Loucy (cell line): ENCODE measurements around the gene PSPN.

Experiments used
- EZH2phosphoT487 ChIP-seq: fragments of 200-600 bp; IDR thresholded peaks from 2 replicates; pipeline ENCODE4 v1.6.1; 2018; ENCODE audit warnings: antibody characterized with exemption, mild to moderate bottlenecking, moderate library complexity, borderline replicate concordance
- TF ChIP-seq, protein P1 (sequence below): fragments of 200-600 bp; sonication (generic); conservative IDR thresholded peaks from 2 replicates; pipeline ENCODE4 v1.5.1; 2014; ENCODE audit warnings: mild to moderate bottlenecking, antibody characterized with exemption, low read length

GRCh38 chr19:6412061-6412446 lies 36.3 kb upstream of the PSPN start:
- TF ChIP-seq, protein P1, sequence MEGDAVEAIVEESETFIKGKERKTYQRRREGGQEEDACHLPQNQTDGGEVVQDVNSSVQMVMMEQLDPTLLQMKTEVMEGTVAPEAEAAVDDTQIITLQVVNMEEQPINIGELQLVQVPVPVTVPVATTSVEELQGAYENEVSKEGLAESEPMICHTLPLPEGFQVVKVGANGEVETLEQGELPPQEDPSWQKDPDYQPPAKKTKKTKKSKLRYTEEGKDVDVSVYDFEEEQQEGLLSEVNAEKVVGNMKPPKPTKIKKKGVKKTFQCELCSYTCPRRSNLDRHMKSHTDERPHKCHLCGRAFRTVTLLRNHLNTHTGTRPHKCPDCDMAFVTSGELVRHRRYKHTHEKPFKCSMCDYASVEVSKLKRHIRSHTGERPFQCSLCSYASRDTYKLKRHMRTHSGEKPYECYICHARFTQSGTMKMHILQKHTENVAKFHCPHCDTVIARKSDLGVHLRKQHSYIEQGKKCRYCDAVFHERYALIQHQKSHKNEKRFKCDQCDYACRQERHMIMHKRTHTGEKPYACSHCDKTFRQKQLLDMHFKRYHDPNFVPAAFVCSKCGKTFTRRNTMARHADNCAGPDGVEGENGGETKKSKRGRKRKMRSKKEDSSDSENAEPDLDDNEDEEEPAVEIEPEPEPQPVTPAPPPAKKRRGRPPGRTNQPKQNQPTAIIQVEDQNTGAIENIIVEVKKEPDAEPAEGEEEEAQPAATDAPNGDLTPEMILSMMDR: no peak
- no peak for TF ChIP-seq EZH2phosphoT487
